Mucosa of gallbladder (tissue), 1 donor: ENCODE data around the gene FGD4. TPM values are rescaled to one million over a fixed set of nuclear protein-coding genes. Genes with fewer than 3 reads are reported as not detected.

Source experiments
- DNase-seq: peaks from one replicate; pipeline ENCODE4 v3.0.0-alpha.2; 2020; ENCODE audit warnings: low spot score
- total RNA-seq: library from RNA; stranded (reverse); gene quantifications from one replicate; pipeline ENCODE4 v1.2.1, GENCODE V29; 2021
- donor health status: DM: no; HTN: no; CAD: no.

FGD4 gene
- total RNA-seq, 1 donor from 2014 or later: 75.6 TPM

DNA sequence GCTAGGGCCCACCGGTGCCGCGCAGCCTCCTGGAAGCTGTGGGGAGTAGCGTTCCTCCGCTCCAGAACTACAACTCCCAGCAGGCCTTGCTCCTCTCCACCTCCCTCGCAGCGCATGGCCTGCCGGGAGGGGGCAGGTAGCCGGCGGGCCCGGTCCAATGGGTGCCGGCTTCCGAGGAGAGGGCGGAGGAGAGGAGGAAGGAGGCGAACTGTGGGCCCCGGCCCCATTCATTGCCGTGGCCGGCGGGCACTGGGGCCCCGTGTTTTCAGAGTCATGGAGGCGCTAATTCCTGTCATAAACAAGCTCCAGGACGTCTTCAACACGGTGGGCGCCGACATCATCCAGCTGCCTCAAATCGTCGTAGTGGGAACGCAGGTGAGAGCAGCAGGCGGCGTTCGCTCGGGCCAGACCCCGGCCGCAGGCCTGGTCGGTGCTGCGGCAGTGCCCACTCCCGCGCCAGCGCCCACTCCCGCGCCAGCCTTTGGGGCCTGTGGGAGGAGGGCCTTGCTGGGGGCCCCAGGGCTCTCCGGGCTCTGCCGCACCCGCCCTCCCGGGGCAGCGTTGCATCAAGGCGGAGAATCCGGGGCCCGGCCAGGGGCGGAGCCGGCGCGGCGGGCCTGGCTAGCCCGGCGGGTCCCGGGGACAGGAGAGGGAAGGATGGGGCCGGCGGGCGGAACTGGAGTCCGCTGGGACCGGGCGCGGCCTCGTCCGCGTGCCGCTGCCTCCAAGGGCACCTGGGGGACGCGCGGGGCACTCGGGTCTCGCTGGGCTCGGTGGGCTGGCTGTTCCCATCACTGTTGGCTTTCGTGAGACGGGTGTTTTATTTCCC, 279.9 kb downstream of the FGD4 start, which contains the start of gene DNM1L:
TSS of gene DNM1L (plus strand) at position 211 of the 829 bp plus-strand sequence. CDS start at position 274, 63 bp downstream.
- peak; percentile 92 for DNase-seq

DNA sequence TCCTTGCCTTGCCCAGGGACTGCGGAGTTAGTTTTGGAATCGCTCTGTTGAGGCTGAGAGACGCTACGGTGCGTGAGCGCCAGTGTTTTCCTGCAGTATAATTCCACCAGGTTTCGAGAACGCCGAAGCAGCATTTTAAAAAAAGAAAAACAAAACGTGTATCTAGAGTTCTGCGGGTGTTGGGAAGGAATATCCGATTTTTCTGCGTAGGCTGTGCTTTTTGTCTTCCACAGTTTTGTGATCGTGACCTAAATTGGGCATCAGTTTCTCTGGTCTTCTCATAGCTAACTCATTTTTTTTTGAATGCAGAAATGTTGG, 280.5 kb downstream of the FGD4 start:
- no peak for DNase-seq

DNA sequence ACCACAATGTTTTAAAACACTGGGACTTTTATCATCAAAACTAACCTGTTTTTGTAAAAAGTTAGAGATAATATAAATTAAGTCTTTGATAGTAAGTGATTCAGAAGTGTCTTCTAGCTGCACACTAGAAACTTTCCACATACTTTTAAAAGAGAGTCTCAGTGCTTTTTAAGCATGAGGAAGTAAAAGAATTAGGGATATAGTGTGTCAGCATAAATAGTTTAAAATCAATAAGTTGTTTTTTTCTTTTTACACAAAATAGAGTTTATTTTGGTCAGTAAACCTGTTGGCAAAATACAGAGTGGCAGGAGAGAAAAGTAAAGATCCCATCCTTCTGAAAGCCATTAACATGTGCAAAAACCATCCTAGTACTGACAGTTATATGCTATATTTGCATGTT, 281.4 kb downstream of the FGD4 start:
- DNase-seq: no peak

DNA sequence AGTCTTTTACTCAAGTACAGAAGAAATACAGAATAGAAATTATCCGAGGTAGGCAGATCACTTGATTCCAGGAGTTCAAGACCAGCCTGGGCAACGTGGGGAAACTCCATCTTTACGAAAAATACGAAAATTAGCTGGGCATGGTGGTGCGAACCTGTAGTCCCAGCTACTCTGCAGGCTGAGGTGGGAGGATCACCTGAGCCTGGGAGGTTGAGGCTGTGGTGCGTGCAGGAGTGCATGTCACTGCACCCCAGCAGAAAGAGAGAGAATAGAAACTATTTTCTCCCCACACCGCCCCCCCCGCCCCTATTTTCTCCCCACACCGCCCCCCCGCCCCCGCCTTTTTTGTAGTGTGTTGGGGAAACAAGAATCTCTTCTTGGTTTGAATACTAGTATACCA, 281.9 kb downstream of the FGD4 start:
- no peak for DNase-seq

DNA sequence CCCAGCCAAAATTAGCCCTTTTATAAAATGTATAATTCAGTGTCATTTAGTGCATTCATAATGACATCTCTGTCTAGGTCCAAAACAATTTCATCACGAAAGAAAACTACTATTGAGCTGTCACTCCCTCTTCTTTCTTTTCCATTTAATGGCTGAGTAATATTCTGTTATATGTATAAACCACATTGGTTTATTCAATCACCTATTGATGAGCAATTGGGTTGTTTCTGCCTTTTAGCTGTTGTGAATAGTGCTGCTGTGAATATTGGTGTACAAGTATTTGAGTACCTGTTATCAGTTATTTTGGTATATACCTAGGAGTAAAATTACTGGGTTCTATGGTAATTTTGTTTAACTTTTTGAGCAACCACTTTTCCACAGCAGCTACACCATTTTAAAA, 287.0 kb downstream of the FGD4 start:
- DNase-seq: no peak

DNA sequence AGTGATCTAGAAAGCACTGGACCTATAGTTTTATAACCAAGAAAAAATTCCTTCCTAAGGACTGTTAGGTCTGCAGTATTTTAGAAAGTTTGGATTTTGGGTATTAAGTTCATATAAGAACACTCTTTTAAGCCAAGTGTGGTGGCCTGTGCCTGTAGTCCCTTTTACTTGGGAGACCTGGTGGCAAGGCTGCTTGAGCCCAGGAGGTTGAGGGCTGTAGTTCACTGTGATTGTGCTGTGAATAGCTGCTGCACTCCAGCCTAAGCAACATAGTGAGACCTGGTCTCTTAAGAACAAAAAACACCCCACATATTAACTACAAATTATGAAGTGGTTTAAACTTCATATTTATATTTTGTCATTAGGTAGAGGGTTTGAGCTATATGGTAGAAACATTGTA, 289.4 kb downstream of the FGD4 start:
- DNase-seq: no peak

DNA sequence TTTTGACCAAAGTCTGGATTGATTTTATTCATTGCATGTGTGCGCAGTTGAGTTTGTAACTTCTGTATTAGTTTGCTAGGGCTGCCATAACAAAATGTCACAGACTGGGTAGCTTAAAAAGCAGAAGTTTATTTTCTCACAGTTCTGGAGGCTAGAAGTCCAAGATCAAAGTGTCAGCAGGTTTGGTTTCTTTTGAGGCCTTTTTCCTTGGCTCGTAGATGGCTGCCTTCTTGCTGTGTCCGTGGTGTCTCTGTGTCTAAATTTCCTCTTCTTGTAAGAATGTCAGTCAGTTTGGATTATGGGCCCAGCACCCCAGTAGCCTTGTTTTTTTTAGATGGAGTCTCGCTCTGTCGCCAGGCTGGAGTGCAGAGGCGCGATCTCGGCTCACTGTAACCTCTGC, 291.6 kb downstream of the FGD4 start:
- no peak for DNase-seq

DNA sequence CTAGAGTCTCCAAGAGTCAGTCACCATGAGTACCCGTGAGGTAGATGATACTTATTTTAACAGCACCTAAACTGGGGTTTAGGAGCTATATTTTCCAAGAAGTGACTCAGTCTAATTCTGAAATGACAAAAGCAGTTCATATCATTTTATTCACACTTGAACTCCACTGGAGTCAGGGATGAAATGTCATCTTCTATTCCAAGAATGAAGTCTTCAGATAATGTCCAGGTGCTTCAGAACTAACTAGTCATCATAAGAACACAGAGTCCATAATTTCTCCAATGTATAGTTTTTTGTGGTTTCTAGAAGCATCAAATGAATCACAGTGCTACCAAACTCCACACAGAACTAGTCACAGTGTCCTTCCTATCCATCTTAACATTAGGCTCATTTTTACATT, 293.0 kb downstream of the FGD4 start:
- no peak for DNase-seq

DNA sequence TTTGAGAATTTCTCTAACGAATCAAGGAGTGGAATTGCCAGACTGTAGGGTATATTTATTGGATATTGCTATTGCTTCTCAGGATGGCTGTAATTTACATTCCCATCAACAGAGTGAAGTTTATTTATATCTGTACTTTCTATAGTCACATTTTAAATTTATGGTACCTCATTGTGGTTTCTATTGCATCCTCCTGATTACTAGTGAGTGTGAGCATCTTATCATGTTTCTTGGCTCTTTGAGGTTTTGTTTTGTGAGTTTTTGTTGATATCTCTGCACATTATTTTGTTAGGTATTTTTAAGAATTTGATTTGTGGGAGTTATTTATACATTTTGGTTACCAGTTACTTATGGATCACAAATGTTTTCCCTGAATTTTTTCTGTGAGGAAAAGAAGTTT, 293.7 kb downstream of the FGD4 start:
- DNase-seq: no peak
